Neuronal stem cell (in vitro differentiated cells): ENCODE data around the gene C3.

Experiments used
- DNase-seq: peaks from one replicate; pipeline ENCODE4 v3.0.0-alpha.2; 2013; ENCODE audit warnings: low spot score
- H2AFZ ChIP-seq: one replicate; pipeline ENCODE4 v1.6.1; 2013; ENCODE audit warnings: mild to moderate bottlenecking, low read length, inconsistent platforms
- H2AK5ac ChIP-seq: 2 replicates; pipeline ENCODE4 v1.6.1; 2013; ENCODE audit warnings: low read depth, mild to moderate bottlenecking, inconsistent platforms, low read length, moderate library complexity, mixed read lengths
- H2BK120ac ChIP-seq: 2 replicates; pipeline ENCODE4 v1.6.1; 2013; ENCODE audit warnings: low read depth, mild to moderate bottlenecking, inconsistent platforms, low read length, moderate library complexity, mixed read lengths
- H2BK12ac ChIP-seq: one replicate; pipeline ENCODE4 v1.6.1; 2013; ENCODE audit warnings: low read length, inconsistent platforms
- H2BK15ac ChIP-seq: 2 replicates; pipeline ENCODE4 v1.6.1; 2013; ENCODE audit warnings: mild to moderate bottlenecking, low read length, inconsistent platforms, mixed read lengths
- H2BK5ac ChIP-seq: one replicate; pipeline ENCODE4 v1.6.1; 2013; ENCODE audit warnings: inconsistent platforms, mild to moderate bottlenecking, low read length, moderate library complexity
- H3K14ac ChIP-seq: one replicate; pipeline ENCODE4 v1.6.1; 2013; ENCODE audit warnings: low read length, inconsistent platforms
- H3K18ac ChIP-seq: 2 replicates; pipeline ENCODE4 v1.6.1; 2013; ENCODE audit warnings: low read length, inconsistent platforms
- H3K23ac ChIP-seq: 2 replicates; pipeline ENCODE4 v1.6.1; 2013; ENCODE audit warnings: low read depth, mild to moderate bottlenecking, mixed read lengths, low read length, inconsistent platforms; ENCODE audit not compliant: poor library complexity
- H3K27ac ChIP-seq: replicated peaks from 3 replicates; pipeline ENCODE4 v1.5.1; 2013; ENCODE audit warnings: low read length, inconsistent platforms
- H3K27me3 ChIP-seq, 3 experiments: 2 replicates each; pipeline ENCODE4 v1.6.1; 2013; ENCODE audit warnings: low read length in 3 of 3, mild to moderate bottlenecking in 2 of 3, inconsistent platforms in 1 of 3, low read depth in 1 of 3, mixed read lengths in 1 of 3, moderate library complexity in 1 of 3; ENCODE audit not compliant: control insufficient read depth in 3 of 3, insufficient read depth in 3 of 3
- H3K36me3 ChIP-seq, 2 donors: replicated peaks in 1 of 2; 2 replicates each; pipeline ENCODE4 v1.6.1; 2013; ENCODE audit warnings: low read length in 2 of 2; ENCODE audit not compliant: control insufficient read depth in 2 of 2, insufficient read depth in 2 of 2
- H3K4ac ChIP-seq: 2 replicates; pipeline ENCODE4 v1.6.1; 2013; ENCODE audit warnings: inconsistent platforms, mild to moderate bottlenecking, low read length, moderate library complexity
- H3K4me1 ChIP-seq, 2 donors: 1 replicate in 1 of 2; 2 replicates in 1 of 2; pipeline ENCODE4 v1.6.1; 2013; ENCODE audit warnings: low read length in 2 of 2, low read depth in 1 of 2; ENCODE audit not compliant: control insufficient read depth in 2 of 2, insufficient read depth in 1 of 2
- H3K4me2 ChIP-seq: one replicate; pipeline ENCODE4 v1.6.1; 2013; ENCODE audit warnings: mild to moderate bottlenecking, low read length, inconsistent platforms; ENCODE audit not compliant: insufficient read depth, poor library complexity, severe bottlenecking
- H3K4me3 ChIP-seq, 2 donors: 2 replicates each; pipeline ENCODE4 v1.5.1; 2013; ENCODE audit warnings: low read length in 2 of 2, mild to moderate bottlenecking in 2 of 2, inconsistent platforms in 1 of 2, moderate library complexity in 1 of 2
- H3K79me1 ChIP-seq: one replicate; pipeline ENCODE4 v1.6.1; 2013; ENCODE audit warnings: low read depth, mild to moderate bottlenecking, inconsistent platforms, low read length, moderate library complexity
- H3K9ac ChIP-seq: one replicate; pipeline ENCODE4 v1.6.1; 2013; ENCODE audit warnings: mild to moderate bottlenecking, low read depth, low read length, inconsistent platforms; ENCODE audit not compliant: poor library complexity
- H3K9me3 ChIP-seq, 2 donors: replicated peaks in 1 of 2; 2 replicates each; pipeline versions ENCODE3 to v1.6.1; 2013; ENCODE audit warnings: low read length in 2 of 2, mild to moderate bottlenecking in 2 of 2, inconsistent platforms in 1 of 2, low read depth in 1 of 2, mixed read lengths in 1 of 2, moderate library complexity in 1 of 2; ENCODE audit not compliant: control insufficient read depth in 2 of 2, insufficient read depth in 1 of 2
- H4K8ac ChIP-seq: one replicate; pipeline ENCODE4 v1.6.1; 2013; ENCODE audit warnings: low read depth, mild to moderate bottlenecking, inconsistent platforms, low read length, moderate library complexity
- H4K91ac ChIP-seq: one replicate; pipeline ENCODE4 v1.6.1; 2013; ENCODE audit warnings: low read length, low read depth, mild to moderate bottlenecking, inconsistent platforms; ENCODE audit not compliant: poor library complexity
- WGBS, 2 donors: extraction: QIAGEN DNeasy Blood & Tissue Kit; methylation state at CpG; one replicate each; pipeline ENCODE4 v1.1.7; 2013; ENCODE audit warnings: missing lambda C conversion rate in 2 of 2, mixed read lengths in 1 of 2; ENCODE audit not compliant: insufficient read length in 2 of 2, insufficient replicate concordance in 1 of 2; ENCODE audit errors: extremely low coverage in 2 of 2; 5-methylcytosine and 5-hydroxymethylcytosine counted together

C3 gene

GRCh38 chr19:6745965-6746364 lies 25.5 kb upstream of the C3 start:
- peaks cover 31 to 64% of the 10 kb centered on the region in 2 donors for H3K36me3 ChIP-seq
- DNase-seq = no peak
- no CpG with 5 or more reads among the region's 24 CpGs for WGBS, 2 donors

GRCh38 chr19:6744381-6745301 lies 24.2 kb upstream of the C3 start:
- Histone ChIP-seq H3K27me3 (no peaks in the 10 kb centered on the region), H3K79me1 (no peaks in the 10 kb centered on the region), H3K23ac (no peak overlapping the region), H3K9ac (peak overlapping the region; percentile 18), H4K8ac (peak overlapping the region; percentile 98), H3K4me3 (no peak overlapping the region), H2AK5ac (peak overlapping the region; percentile 98), H3K27ac (peak overlapping the region; percentile 92), H4K91ac (peak overlapping the region; percentile 11), H2BK5ac (peak overlapping the region; percentile 95), H2BK15ac (peak overlapping the region; percentile 91), H3K4me1 (peaks cover 20 to 22% of the 10 kb centered on the region in 2 donors), H2BK12ac (peak overlapping the region; percentile 41), H3K36me3 (peaks cover 25 to 53% of the 10 kb centered on the region in 2 donors), H3K4me2 (peak overlapping the region; percentile 31), H2BK120ac (peak overlapping the region; percentile 61), H3K9me3 (peaks cover 3 to 9% of the 10 kb centered on the region in 2 donors), H3K4ac (peak overlapping the region; percentile 54), H2AFZ (peak overlapping the region; percentile 39), H3K14ac (peak overlapping the region; percentile 63), H3K18ac (peak overlapping the region; percentile 94)
- no CpG with 5 or more reads among the region's 41 CpGs for WGBS, 2 donors
- DNase-seq = no peak

More at GRCh38 chr19:6745965-6746364, 25.5 kb upstream of the C3 start:
- H3K4me1 ChIP-seq = peaks cover 20 to 21% of the 10 kb centered on the region in 2 donors
- no peak overlapping the region for H2BK120ac ChIP-seq
- H3K79me1 ChIP-seq = no peaks in the 10 kb centered on the region
- H3K4me3 ChIP-seq = no peak overlapping the region
- peaks cover 3 to 9% of the 10 kb centered on the region in 2 donors for H3K9me3 ChIP-seq
- peak overlapping the region; percentile 59 for H3K23ac ChIP-seq
- peak overlapping the region; percentile 77 for H3K18ac ChIP-seq
- H3K27me3 ChIP-seq = no peaks in the 10 kb centered on the region
- no peak overlapping the region for H3K27ac ChIP-seq
- no peak overlapping the region for H2BK15ac ChIP-seq
- H3K14ac ChIP-seq = no peak overlapping the region
- H2AK5ac ChIP-seq = no peak overlapping the region
- no peak overlapping the region for H3K4ac ChIP-seq
- H4K8ac ChIP-seq = no peak overlapping the region
- H3K9ac ChIP-seq = peak overlapping the region; percentile 15
- no peak overlapping the region for H4K91ac ChIP-seq
- H2BK5ac ChIP-seq = no peak overlapping the region
- H3K4me2 ChIP-seq = no peak overlapping the region
- H2AFZ ChIP-seq = no peak overlapping the region
- no peak overlapping the region for H2BK12ac ChIP-seq

- Histone ChIP-seq H2BK15ac (peak overlapping the region; percentile 91), H3K4me2 (peak overlapping the region; percentile 31), H2BK120ac (peak overlapping the region; percentile 61), H3K4me1 (peaks cover 24 to 26% of the 10 kb centered on the region in 2 donors), H3K79me1 (no peaks in the 10 kb centered on the region), H3K9me3 (peaks cover 3 to 9% of the 10 kb centered on the region in 2 donors), H3K23ac (no peak overlapping the region), H3K18ac (peak overlapping the region; percentile 94), H3K27ac (peak overlapping the region; percentile 92), H3K9ac (no peak overlapping the region), H2BK12ac (peak overlapping the region; percentile 41), H4K8ac (no peak overlapping the region), H3K14ac (no peak overlapping the region), H2AK5ac (peak overlapping the region; percentile 98), H3K27me3 (no peaks in the 10 kb centered on the region), H2AFZ (peak overlapping the region; percentile 39), H3K4me3 (no peak overlapping the region), H3K4ac (no peak overlapping the region), H3K36me3 (peaks cover 20 to 45% of the 10 kb centered on the region in 2 donors), H2BK5ac (peak overlapping the region; percentile 95), H4K91ac (no peak overlapping the region)
- peak; percentile 58 for DNase-seq
- WGBS, 2 donors = no CpG with 5 or more reads among the region's 15 CpGs
Measured at GRCh38 chr19:6743714-6744380, 23.4 kb upstream of the C3 start.

- Histone ChIP-seq H4K8ac (no peak overlapping the region), H3K18ac (peak overlapping the region; percentile 90), H3K9ac (no peak overlapping the region), H3K14ac (no peak overlapping the region), H3K4ac (no peak overlapping the region), H2BK15ac (no peak overlapping the region), H3K4me3 (no peak overlapping the region), H2AK5ac (peak overlapping the region; percentile 12), H3K9me3 (peaks cover 3 to 9% of the 10 kb centered on the region in 2 donors), H2BK12ac (no peak overlapping the region), H3K27me3 (no peaks in the 10 kb centered on the region), H3K36me3 (peaks cover 17 to 37% of the 10 kb centered on the region in 2 donors), H2BK120ac (no peak overlapping the region), H4K91ac (no peak overlapping the region), H2BK5ac (no peak overlapping the region), H3K4me2 (no peak overlapping the region), H3K23ac (no peak overlapping the region), H3K27ac (peak overlapping the region; percentile 92), H3K79me1 (no peaks in the 10 kb centered on the region), H3K4me1 (peaks cover 31 to 32% of the 10 kb centered on the region in 2 donors), H2AFZ (no peak overlapping the region)
- DNase-seq = no peak
- WGBS, 2 donors = no CpG with 5 or more reads among the region's 7 CpGs
Measured at GRCh38 chr19:6743066-6743465, 22.6 kb upstream of the C3 start.
